B cell (primary cell): Measurements from ENCODE around the gene CALML4. TPM values are rescaled to one million over a fixed set of nuclear protein-coding genes. Genes with fewer than 3 reads are reported as not detected.

Experiments
- ATAC-seq: fragments of 200-7000 bp; cut with Tn5 transposase; one replicate; pipeline ENCODE4 v1.10.0; 2021; ENCODE audit warnings: low read depth, mild to moderate bottlenecking, moderate number of reproducible peaks, moderate library complexity
- CTCF ChIA-PET: fragments of 350-600 bp; sonication (Branson Sonifier 250); formaldehyde crosslinking; loops from one replicate; lab custom pipeline; 2021; ENCODE audit warnings: antibody characterized with exemption, inconsistent platforms; lab: Charles Lee
- POLR2A ChIA-PET: fragments of 350-600 bp; sonication (Branson Sonifier 250); formaldehyde crosslinking; loops from one replicate; lab custom pipeline; 2021; ENCODE audit warnings: antibody characterized with exemption; lab: Charles Lee
- DNase-seq: peaks from one replicate; pipeline ENCODE4 v3.0.0; 2013
- H2AFZ ChIP-seq: 2 replicates; pipeline ENCODE4 v1.6.1; 2012; ENCODE audit warnings: mild to moderate bottlenecking, low read depth, low read length; ENCODE audit not compliant: insufficient read depth, poor library complexity, severe bottlenecking
- H3K27ac ChIP-seq, 2 donors: 1 replicate in 1 of 2; 2 replicates in 1 of 2; pipeline ENCODE4 v1.5.1; 2012 to 2013; ENCODE audit warnings: low read length in 2 of 2, mild to moderate bottlenecking in 2 of 2, moderate library complexity in 1 of 2
- H3K27me3 ChIP-seq, 4 experiments: fragments of 200-600 bp in 1 of 4; sonication (generic) in 1 of 4; replicated peaks in 1 of 4; 1 replicate in 2 of 4; 2 replicates in 2 of 4; pipeline versions ENCODE4 v1.6.1 to v1.7.0; 2013 to 2016; ENCODE audit warnings: low read length in 3 of 4, mild to moderate bottlenecking in 2 of 4, mixed read lengths in 1 of 4, moderate library complexity in 1 of 4; ENCODE audit not compliant: insufficient read depth in 4 of 4, control insufficient read depth in 3 of 4; ENCODE audit errors: control extremely low read depth in 1 of 4
- H3K36me3 ChIP-seq, 2 experiments: replicated peaks in 1 of 2; 1 replicate in 1 of 2; 2 replicates in 1 of 2; pipeline versions ENCODE4 v1.6.1 to v1.7.1; 2013; ENCODE audit warnings: low read length in 1 of 2; ENCODE audit not compliant: insufficient read depth in 2 of 2, control insufficient read depth in 1 of 2; ENCODE audit errors: control extremely low read depth in 1 of 2, extremely low read depth in 1 of 2
- H3K4me1 ChIP-seq, 2 donors: fragments of 200-600 bp in 1 of 2; sonication (generic) in 1 of 2; 1 replicate in 1 of 2; 2 replicates in 1 of 2; pipeline versions ENCODE4 v1.5.1 to v1.6.1; 2013 to 2017; ENCODE audit warnings: low read length in 2 of 2; ENCODE audit not compliant: control insufficient read depth in 2 of 2, insufficient read depth in 2 of 2
- H3K4me2 ChIP-seq: replicated peaks from 2 replicates; pipeline ENCODE3; 2012; ENCODE audit warnings: mild to moderate bottlenecking, low read depth, low read length; ENCODE audit not compliant: poor library complexity, severe bottlenecking
- H3K4me3 ChIP-seq, 5 experiments: fragments of 200-600 bp in 1 of 5; sonication (generic) in 1 of 5; 1 replicate in 3 of 5; 2 replicates in 2 of 5; pipeline versions ENCODE4 v1.5.1 to v1.7.0; 2011 to 2016; ENCODE audit warnings: low read length in 4 of 5, mild to moderate bottlenecking in 4 of 5, low read depth in 2 of 5, control low read depth in 1 of 5, moderate library complexity in 1 of 5; ENCODE audit not compliant: insufficient read depth in 1 of 5; ENCODE audit errors: control extremely low read depth in 1 of 5, extremely low read depth in 1 of 5
- H3K79me2 ChIP-seq: fragments of 200-600 bp; sonication (generic); one replicate; pipeline ENCODE4 v1.6.0; 2016; ENCODE audit warnings: low read length; ENCODE audit not compliant: control insufficient read depth, insufficient read depth
- H3K9ac ChIP-seq: fragments of 200-600 bp; sonication (generic); 2 replicates; pipeline ENCODE4 v1.6.1; 2017; ENCODE audit warnings: mild to moderate bottlenecking, low read length, moderate library complexity
- H3K9me3 ChIP-seq, 3 donors: one replicate each; pipeline versions ENCODE4 v1.6.1 to v1.7.1; 2013; ENCODE audit warnings: low read length in 2 of 3; ENCODE audit not compliant: control insufficient read depth in 2 of 3, insufficient read depth in 1 of 3; ENCODE audit errors: control extremely low read depth in 1 of 3
- H4K20me1 ChIP-seq: 2 replicates; pipeline ENCODE4 v1.6.0; 2012; ENCODE audit warnings: mild to moderate bottlenecking, low read length; ENCODE audit not compliant: insufficient read depth, control insufficient read depth, poor library complexity, severe bottlenecking
- H3K27ac Mint-ChIP-seq: one replicate; pipeline ENCODE4 v1.8.0; 2021; ENCODE audit warnings: mixed read lengths
- H3K27me3 Mint-ChIP-seq: one replicate; pipeline ENCODE4 v1.8.0; 2021; ENCODE audit warnings: mixed read lengths
- H3K4me1 Mint-ChIP-seq: one replicate; pipeline ENCODE4 v1.8.0; 2021; ENCODE audit warnings: mixed read lengths
- H3K4me3 Mint-ChIP-seq: one replicate; pipeline ENCODE4 v1.8.0; 2021; ENCODE audit warnings: mixed read lengths
- H3K9me3 Mint-ChIP-seq: one replicate; pipeline ENCODE4 v1.8.0; 2022; ENCODE audit warnings: mixed read lengths; ENCODE audit not compliant: insufficient read depth
- EZH2 ChIP-seq: IDR thresholded peaks from 2 replicates; pipeline ENCODE4 v1.6.1; 2012; ENCODE audit warnings: borderline replicate concordance, low read depth, mild to moderate bottlenecking, moderate library complexity, low read length; ENCODE audit not compliant: insufficient read depth, poor library complexity, severe bottlenecking
- WGBS: methylation state at CpG from one replicate; pipeline ENCODE4 v1.1.5; 2013; ENCODE audit warnings: missing lambda C conversion rate; ENCODE audit not compliant: insufficient coverage; 5-methylcytosine and 5-hydroxymethylcytosine counted together
- intact Hi-C: fragments of 100-400 bp; cut with micrococcal nuclease; formaldehyde crosslinking; loops from one replicate; pipeline ENCODE4 v1.10.0; 2022
- polyA plus RNA-seq: library from polyadenylated mRNA; depleted of rRNA; stranded (reverse); fragments of >200 nt; gene quantifications from 2 replicates; pipeline ENCODE4 v1.2.3, GENCODE V29; 2012
- total RNA-seq, 2 donors: library from RNA; stranded (reverse); fragments of 120-200 nt in 1 of 2; gene quantifications; 1 replicate in 1 of 2; 2 replicates in 1 of 2; pipeline versions ENCODE4 v1.2.3 to v1.2.4, GENCODE V29; 2013 to 2022
- TF ChIP-seq, protein P1 (sequence below): fragments of 200-600 bp; IDR thresholded peaks from one replicate; pipeline ENCODE4 v1.8.0; 2022; ENCODE audit warnings: antibody characterized with exemption, mild to moderate bottlenecking

CALML4 gene
- total and polyA plus RNA-seq, 2 donors (not counting 1 experiment from before 2014, with no cell fraction given): 2.4 to 4.2 TPM

DNA sequence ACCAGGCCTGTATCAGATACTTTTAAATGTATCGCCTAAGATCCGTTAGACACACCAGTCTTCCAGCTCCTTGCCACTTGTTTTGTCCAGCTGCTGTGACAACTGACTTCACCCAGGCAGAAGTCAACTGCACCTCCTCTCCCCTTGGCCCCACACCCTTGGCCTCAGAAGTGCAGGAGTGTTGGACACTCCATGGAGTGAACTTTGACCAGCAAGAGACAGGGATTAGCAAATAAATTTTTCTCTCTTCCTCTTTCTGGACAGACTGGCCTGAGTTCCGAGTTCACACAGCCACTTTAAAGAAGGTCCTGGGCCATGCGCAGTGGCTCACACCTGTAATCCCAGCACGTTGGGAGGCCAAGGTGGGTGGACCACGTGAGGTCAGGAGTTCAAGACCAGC lies 27.3 kb upstream of the CALML4 start:
- peaks cover 30% of the 10 kb centered on the region for H3K4me1 Mint-ChIP-seq
- Histone ChIP-seq H4K20me1 (no peaks in the 10 kb centered on the region), H3K9me3 (no peaks in the 10 kb centered on the region), H3K4me3 (no peak overlapping the region), H3K4me2 (no peak overlapping the region), H3K27ac (no peak overlapping the region), H3K79me2 (peaks cover 36% of the 10 kb centered on the region), H3K9ac (no peak overlapping the region), H3K4me1 (peaks cover 14 to 30% of the 10 kb centered on the region in 2 donors), H3K36me3 (no peaks in the 10 kb centered on the region), H3K27me3 (peaks cover 0 to 2% (median 0%) of the 10 kb centered on the region in 4 experiments), H2AFZ (no peak overlapping the region)
- no peak for TF ChIP-seq EZH2
- TF ChIP-seq, protein P1, sequence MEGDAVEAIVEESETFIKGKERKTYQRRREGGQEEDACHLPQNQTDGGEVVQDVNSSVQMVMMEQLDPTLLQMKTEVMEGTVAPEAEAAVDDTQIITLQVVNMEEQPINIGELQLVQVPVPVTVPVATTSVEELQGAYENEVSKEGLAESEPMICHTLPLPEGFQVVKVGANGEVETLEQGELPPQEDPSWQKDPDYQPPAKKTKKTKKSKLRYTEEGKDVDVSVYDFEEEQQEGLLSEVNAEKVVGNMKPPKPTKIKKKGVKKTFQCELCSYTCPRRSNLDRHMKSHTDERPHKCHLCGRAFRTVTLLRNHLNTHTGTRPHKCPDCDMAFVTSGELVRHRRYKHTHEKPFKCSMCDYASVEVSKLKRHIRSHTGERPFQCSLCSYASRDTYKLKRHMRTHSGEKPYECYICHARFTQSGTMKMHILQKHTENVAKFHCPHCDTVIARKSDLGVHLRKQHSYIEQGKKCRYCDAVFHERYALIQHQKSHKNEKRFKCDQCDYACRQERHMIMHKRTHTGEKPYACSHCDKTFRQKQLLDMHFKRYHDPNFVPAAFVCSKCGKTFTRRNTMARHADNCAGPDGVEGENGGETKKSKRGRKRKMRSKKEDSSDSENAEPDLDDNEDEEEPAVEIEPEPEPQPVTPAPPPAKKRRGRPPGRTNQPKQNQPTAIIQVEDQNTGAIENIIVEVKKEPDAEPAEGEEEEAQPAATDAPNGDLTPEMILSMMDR: no peak
- POLR2A ChIA-PET: interaction anchor here (0.6 kb wide), 1 partner anchor 96 kb away, joined by 3 read pairs; no protein-coding TSS in a partner anchor
- no peak overlapping the region for H3K27ac Mint-ChIP-seq
- DNase-seq: no peak
- CTCF ChIA-PET: interaction anchor here (1.2 kb wide), 1 partner anchor 45 kb away, joined by 4 read pairs; the partner anchor contains the start of gene FEM1B
- ATAC-seq: no peak
- peaks cover 4% of the 10 kb centered on the region for H3K27me3 Mint-ChIP-seq
- H3K9me3 Mint-ChIP-seq: no peaks in the 10 kb centered on the region
- H3K4me3 Mint-ChIP-seq: no peak overlapping the region
- 90% methylated on average over 6 of the region's 6 CpGs for WGBS
- intact Hi-C loops: no loop called here

DNA sequence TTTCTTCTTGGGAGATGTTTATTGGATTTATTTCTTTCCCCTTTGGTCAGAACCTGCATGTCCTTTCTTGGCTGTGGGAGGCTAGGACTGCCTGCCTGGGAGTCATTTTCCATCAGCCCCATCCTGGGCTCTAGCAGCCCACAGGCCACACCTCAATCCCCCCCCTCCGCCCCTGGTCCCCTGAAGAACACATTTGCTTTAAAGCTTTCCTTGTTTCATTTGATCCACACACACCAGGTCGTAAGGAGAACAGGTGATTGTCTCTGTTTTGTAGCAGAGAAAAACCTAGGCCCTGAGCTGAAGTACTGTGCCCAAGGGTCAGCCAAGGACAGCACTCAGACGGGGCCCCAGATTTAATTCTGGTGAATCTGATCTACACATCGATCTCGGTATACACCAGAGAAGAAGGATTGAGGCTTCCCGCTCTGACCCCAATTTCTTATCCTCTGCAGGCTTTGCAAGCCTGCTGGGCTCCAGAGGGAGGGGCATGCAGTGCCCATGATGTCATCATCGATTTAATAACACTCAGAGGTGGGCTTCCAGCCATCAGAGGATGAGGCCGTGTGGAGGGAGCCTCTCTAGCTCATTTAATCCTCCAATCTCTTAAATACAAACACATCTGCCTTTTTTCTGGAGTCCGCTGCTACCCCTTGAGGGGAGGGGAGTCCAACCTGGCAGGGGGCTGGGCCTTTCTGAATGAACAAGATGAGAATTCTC lies 26.1 kb upstream of the CALML4 start:
- no peak for DNase-seq
- intact Hi-C loops: no loop called here
- peaks cover under 1% of the 10 kb centered on the region for H3K27me3 Mint-ChIP-seq

More for the DNA sequence above, 26.1 kb upstream of the CALML4 start:
- Histone ChIP-seq H3K4me3 (no peak overlapping the region), H3K4me1 (peaks cover 14 to 30% of the 10 kb centered on the region in 2 donors), H3K9ac (no peak overlapping the region), H4K20me1 (no peaks in the 10 kb centered on the region), H3K79me2 (peaks cover 46% of the 10 kb centered on the region), H3K27ac (no peak overlapping the region), H3K36me3 (no peaks in the 10 kb centered on the region), H3K4me2 (no peak overlapping the region), H3K9me3 (no peaks in the 10 kb centered on the region), H3K27me3 (peaks cover 0 to 2% (median 0%) of the 10 kb centered on the region in 4 experiments), H2AFZ (no peak overlapping the region)
- Mint-ChIP-seq H3K4me1 (peaks cover 34% of the 10 kb centered on the region), H3K4me3 (peak overlapping the region; percentile 67), H3K9me3 (no peaks in the 10 kb centered on the region), H3K27ac (peak overlapping the region; percentile 61)
- whole genome bisulfite sequencing: 98% methylated on average over 5 of the region's 9 CpGs
- POLR2A ChIA-PET: no interaction called here
- no peak for ATAC-seq
- CTCF ChIA-PET: no interaction called here
- TF ChIP-seq, protein P1: no peak
- TF ChIP-seq EZH2: no peak
